HCT116 (cell line): Measurements from ENCODE around the gene ERP27.

Source experiments
- EZH2 ChIP-seq: fragments of 200-600 bp; sonication (generic); IDR thresholded peaks from 2 replicates; pipeline ENCODE4 v1.6.1; 2017; ENCODE audit warnings: antibody characterized with exemption, mixed run types
- EZH2phosphoT487 ChIP-seq: fragments of 200-600 bp; IDR thresholded peaks from 2 replicates; pipeline ENCODE4 v1.6.1; 2018; ENCODE audit warnings: antibody characterized with exemption, borderline replicate concordance
- MAX ChIP-seq: IDR thresholded peaks from 2 replicates; pipeline ENCODE4 v1.6.1; 2012
- POLR2AphosphoS5 ChIP-seq: IDR thresholded peaks from 2 replicates; pipeline ENCODE4 v1.6.1; 2011; ENCODE audit warnings: mild to moderate bottlenecking, low read depth, low read length, moderate library complexity
- YY1 ChIP-seq: IDR thresholded peaks from 2 replicates; pipeline ENCODE4 v1.6.1; 2011; ENCODE audit warnings: low read length, low read depth, moderate library complexity, mild to moderate bottlenecking; ENCODE audit not compliant: insufficient replicate concordance; ENCODE audit errors: extremely low read depth
- ZFX ChIP-seq: fragments of 450-650 bp; IDR thresholded peaks from 2 replicates; pipeline ENCODE4 v1.6.1; 2017
- TF ChIP-seq, protein P1 (sequence below), 3 experiments: fragments of 200-600 bp in 1 of 3; sonication (generic) in 1 of 3; IDR thresholded peaks in 2 of 3; conservative IDR thresholded peaks in 1 of 3; 2 replicates each; pipeline ENCODE4 v1.5.1; 2012 to 2017; ENCODE audit warnings: low read depth in 2 of 3, low read length in 2 of 3, antibody characterized with exemption in 1 of 3, borderline replicate concordance in 1 of 3, control low read depth in 1 of 3, mild to moderate bottlenecking in 1 of 3, mixed read lengths in 1 of 3, mixed run types in 1 of 3, moderate library complexity in 1 of 3; ENCODE audit not compliant: insufficient read depth in 1 of 3
- TF ChIP-seq, protein P2 (sequence below): IDR thresholded peaks from 2 replicates; pipeline ENCODE4 v1.6.1; 2011; ENCODE audit warnings: mild to moderate bottlenecking, low read length, moderate library complexity; ENCODE audit not compliant: insufficient replicate concordance; ENCODE audit errors: extremely low read depth

DNA sequence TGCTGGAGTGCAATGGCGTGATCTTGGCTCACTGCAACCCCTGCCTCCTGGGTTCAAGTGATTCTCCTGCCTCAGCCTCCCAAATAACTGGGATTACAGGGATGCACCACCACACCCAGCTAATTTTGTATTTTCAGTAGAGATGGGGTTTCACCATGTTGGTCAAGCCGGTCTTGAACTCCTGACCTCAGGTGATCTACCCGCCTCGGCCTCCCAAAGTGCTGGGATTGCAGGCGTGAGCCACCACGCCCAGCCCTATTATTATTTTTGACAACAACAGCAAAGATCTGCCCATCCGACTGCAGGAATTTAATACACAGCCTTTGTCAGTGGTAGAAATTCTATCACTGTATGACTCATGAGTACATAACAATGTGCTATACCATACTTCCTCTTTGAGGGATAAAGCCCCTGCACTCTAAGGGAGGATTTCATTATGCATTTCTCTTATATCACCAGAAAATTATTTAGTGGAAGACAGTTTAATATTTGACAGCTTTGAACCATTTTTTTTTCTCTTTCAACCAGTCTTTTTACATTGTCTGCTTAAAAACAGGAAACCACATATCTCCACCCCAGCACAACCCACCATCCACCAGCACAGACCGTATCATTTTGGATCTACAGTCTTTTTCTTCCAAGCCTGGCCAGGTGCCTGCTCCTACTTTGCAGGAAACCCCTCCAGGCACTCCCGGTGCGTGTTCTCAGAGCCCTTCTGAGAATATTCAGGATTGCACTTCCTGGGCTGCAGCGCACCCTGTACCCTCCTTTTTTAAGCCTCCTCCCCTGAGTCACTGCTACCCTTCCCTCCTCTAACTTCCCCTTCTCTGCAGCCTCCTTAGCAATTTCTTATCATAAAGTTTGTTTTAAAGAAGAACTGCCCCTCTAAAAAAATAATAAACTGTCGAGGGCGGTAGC, 22.5 kb upstream of the ERP27 start:
- TF ChIP-seq, protein P1, sequence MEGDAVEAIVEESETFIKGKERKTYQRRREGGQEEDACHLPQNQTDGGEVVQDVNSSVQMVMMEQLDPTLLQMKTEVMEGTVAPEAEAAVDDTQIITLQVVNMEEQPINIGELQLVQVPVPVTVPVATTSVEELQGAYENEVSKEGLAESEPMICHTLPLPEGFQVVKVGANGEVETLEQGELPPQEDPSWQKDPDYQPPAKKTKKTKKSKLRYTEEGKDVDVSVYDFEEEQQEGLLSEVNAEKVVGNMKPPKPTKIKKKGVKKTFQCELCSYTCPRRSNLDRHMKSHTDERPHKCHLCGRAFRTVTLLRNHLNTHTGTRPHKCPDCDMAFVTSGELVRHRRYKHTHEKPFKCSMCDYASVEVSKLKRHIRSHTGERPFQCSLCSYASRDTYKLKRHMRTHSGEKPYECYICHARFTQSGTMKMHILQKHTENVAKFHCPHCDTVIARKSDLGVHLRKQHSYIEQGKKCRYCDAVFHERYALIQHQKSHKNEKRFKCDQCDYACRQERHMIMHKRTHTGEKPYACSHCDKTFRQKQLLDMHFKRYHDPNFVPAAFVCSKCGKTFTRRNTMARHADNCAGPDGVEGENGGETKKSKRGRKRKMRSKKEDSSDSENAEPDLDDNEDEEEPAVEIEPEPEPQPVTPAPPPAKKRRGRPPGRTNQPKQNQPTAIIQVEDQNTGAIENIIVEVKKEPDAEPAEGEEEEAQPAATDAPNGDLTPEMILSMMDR (IDR thresholded peaks at IDR 0.05 in 2 of 3, conservative IDR thresholded peaks at IDR 0.05 in 1 of 3; ENCODE audit: borderline replicate concordance in 1 of 3, insufficient read depth in 1 of 3, low read depth in 2 of 3, low read length in 2 of 3) = no peak
- no peak for TF ChIP-seq ZFX
- TF ChIP-seq EZH2phosphoT487 = no peak
- TF ChIP-seq MAX = no peak
- no peak for TF ChIP-seq YY1
- no peak for TF ChIP-seq POLR2AphosphoS5
- TF ChIP-seq EZH2 = no peak
- TF ChIP-seq, protein P2, sequence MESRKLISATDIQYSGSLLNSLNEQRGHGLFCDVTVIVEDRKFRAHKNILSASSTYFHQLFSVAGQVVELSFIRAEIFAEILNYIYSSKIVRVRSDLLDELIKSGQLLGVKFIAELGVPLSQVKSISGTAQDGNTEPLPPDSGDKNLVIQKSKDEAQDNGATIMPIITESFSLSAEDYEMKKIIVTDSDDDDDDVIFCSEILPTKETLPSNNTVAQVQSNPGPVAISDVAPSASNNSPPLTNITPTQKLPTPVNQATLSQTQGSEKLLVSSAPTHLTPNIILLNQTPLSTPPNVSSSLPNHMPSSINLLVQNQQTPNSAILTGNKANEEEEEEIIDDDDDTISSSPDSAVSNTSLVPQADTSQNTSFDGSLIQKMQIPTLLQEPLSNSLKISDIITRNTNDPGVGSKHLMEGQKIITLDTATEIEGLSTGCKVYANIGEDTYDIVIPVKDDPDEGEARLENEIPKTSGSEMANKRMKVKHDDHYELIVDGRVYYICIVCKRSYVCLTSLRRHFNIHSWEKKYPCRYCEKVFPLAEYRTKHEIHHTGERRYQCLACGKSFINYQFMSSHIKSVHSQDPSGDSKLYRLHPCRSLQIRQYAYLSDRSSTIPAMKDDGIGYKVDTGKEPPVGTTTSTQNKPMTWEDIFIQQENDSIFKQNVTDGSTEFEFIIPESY = no peak
